ENCODE measurements around the gene TBC1D22A.

TBC1D22A gene

DNA sequence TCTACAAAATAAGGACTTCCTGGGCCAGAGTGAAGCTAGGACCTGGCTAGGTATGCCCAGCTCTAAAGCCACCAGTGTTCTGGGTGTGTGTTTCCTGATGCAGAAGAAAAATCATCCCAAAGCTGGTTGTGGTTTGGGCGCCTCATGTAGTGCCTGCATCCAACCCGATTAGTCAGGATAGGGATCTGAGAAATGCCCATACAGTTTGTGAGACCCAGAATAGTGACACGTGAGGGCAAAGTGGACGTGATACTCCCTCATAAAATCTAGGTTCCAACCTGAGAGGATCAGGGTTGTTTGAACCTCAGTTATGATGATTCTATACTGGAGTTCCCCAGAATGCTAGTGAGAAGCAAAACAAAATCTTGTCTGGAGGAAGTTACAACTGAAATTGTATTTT, 238.4 kb downstream of the TBC1D22A start:
- Histone ChIP-seq H3K27ac (ENCODE audit: low read length) (no peak overlapping the region), H3K9ac (ENCODE audit: low read length in 2 of 2) (no peak overlapping the region), H3K4me3 (ENCODE audit: low read length in 2 of 2) (no peak overlapping the region), H3K9me3 (ENCODE audit: control insufficient read depth in 2 of 2, low read length in 2 of 2) (no peaks in the 10 kb centered on the region), H3K4me1 (ENCODE audit: control insufficient read depth, insufficient read depth, low read length) (no peaks in the 10 kb centered on the region), H3K27me3 (ENCODE audit: control insufficient read depth in 1 of 2, insufficient read depth in 2 of 2, low read length in 2 of 2) (no peaks in the 10 kb centered on the region), H3K36me3 (ENCODE audit: control insufficient read depth in 2 of 2, insufficient read depth in 2 of 2, low read length in 2 of 2) (peaks cover 4 to 9% of the 10 kb centered on the region in 2 donors)

- no peaks in the 10 kb centered on the region for H3K9me3 ChIP-seq (ENCODE audit: control insufficient read depth in 2 of 2, low read length in 2 of 2)
- no peaks in the 10 kb centered on the region for H3K27me3 ChIP-seq (ENCODE audit: control insufficient read depth in 1 of 2, insufficient read depth in 2 of 2, low read length in 2 of 2)
- no peaks in the 10 kb centered on the region for H3K4me1 ChIP-seq (ENCODE audit: control insufficient read depth, insufficient read depth, low read length)
- no peak overlapping the region for H3K9ac ChIP-seq (ENCODE audit: low read length in 2 of 2)
- no peak overlapping the region for H3K4me3 ChIP-seq (ENCODE audit: low read length in 2 of 2)
- peaks cover 6 to 9% of the 10 kb centered on the region in 2 donors for H3K36me3 ChIP-seq (ENCODE audit: control insufficient read depth in 2 of 2, insufficient read depth in 2 of 2, low read length in 2 of 2)
- H3K27ac ChIP-seq (ENCODE audit: low read length) = no peak overlapping the region
These were observed 238.8 kb downstream of the TBC1D22A start for GRCh38 chr22:47001288-47001687.

- no peaks in the 10 kb centered on the region for H3K9me3 ChIP-seq (ENCODE audit: control insufficient read depth in 2 of 2, low read length in 2 of 2)
- H3K36me3 ChIP-seq (ENCODE audit: control insufficient read depth in 2 of 2, insufficient read depth in 2 of 2, low read length in 2 of 2) = peaks cover 6 to 11% of the 10 kb centered on the region in 2 donors
- H3K9ac ChIP-seq (ENCODE audit: low read length in 2 of 2) = no peak overlapping the region
- no peak overlapping the region for H3K27ac ChIP-seq (ENCODE audit: low read length)
- H3K4me3 ChIP-seq (ENCODE audit: low read length in 2 of 2) = no peak overlapping the region
- H3K4me1 ChIP-seq (ENCODE audit: control insufficient read depth, insufficient read depth, low read length) = no peaks in the 10 kb centered on the region
- no peaks in the 10 kb centered on the region for H3K27me3 ChIP-seq (ENCODE audit: control insufficient read depth in 1 of 2, insufficient read depth in 2 of 2, low read length in 2 of 2)
These were observed 240.2 kb downstream of the TBC1D22A start for GRCh38 chr22:47002692-47003091.

GRCh38 chr22:47005506-47006408, 243.3 kb downstream of the TBC1D22A start:
- Histone ChIP-seq H3K27me3 (ENCODE audit: control insufficient read depth in 1 of 2, insufficient read depth in 2 of 2, low read length in 2 of 2) (no peaks in the 10 kb centered on the region), H3K9me3 (ENCODE audit: control insufficient read depth in 2 of 2, low read length in 2 of 2) (no peaks in the 10 kb centered on the region), H3K27ac (ENCODE audit: low read length) (no peak overlapping the region), H3K4me1 (ENCODE audit: control insufficient read depth, insufficient read depth, low read length) (no peaks in the 10 kb centered on the region), H3K36me3 (ENCODE audit: control insufficient read depth in 2 of 2, insufficient read depth in 2 of 2, low read length in 2 of 2) (peaks cover 9 to 16% of the 10 kb centered on the region in 2 donors), H3K9ac (ENCODE audit: low read length in 2 of 2) (no peak overlapping the region), H3K4me3 (ENCODE audit: low read length in 2 of 2) (no peak overlapping the region)

DNA sequence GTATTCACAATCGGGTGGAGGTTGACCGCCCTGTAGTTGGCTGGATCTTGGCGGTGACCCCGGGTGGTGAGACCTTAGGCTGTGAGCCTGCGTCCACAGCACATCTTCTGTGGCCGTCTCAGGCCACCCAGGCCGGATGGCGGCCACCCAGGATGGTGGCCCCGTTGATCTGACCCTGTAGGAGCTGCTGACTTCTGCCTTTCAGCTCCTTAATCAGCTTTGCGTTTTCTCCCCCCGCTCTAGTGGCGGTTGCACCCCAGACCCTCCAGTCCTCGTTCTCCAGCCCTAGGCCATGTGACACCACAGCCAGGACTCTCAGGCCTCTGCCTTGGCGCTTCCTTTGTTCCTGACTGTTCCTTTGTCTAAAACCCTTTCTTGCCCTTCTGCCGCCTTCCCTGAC, 244.0 kb downstream of the TBC1D22A start:
- no peaks in the 10 kb centered on the region for H3K27me3 ChIP-seq (ENCODE audit: control insufficient read depth in 1 of 2, insufficient read depth in 2 of 2, low read length in 2 of 2)
- H3K9me3 ChIP-seq (ENCODE audit: control insufficient read depth in 2 of 2, low read length in 2 of 2) = no peaks in the 10 kb centered on the region
- H3K9ac ChIP-seq (ENCODE audit: low read length in 2 of 2) = no peak overlapping the region
- H3K4me3 ChIP-seq (ENCODE audit: low read length in 2 of 2) = no peak overlapping the region
- H3K36me3 ChIP-seq (ENCODE audit: control insufficient read depth in 2 of 2, insufficient read depth in 2 of 2, low read length in 2 of 2) = peaks cover 9 to 16% of the 10 kb centered on the region in 2 donors
- H3K4me1 ChIP-seq (ENCODE audit: control insufficient read depth, insufficient read depth, low read length) = no peaks in the 10 kb centered on the region
- H3K27ac ChIP-seq (ENCODE audit: low read length) = no peak overlapping the region

- Histone ChIP-seq H3K4me1 (ENCODE audit: control insufficient read depth, insufficient read depth, low read length) (no peaks in the 10 kb centered on the region), H3K27me3 (ENCODE audit: control insufficient read depth in 1 of 2, insufficient read depth in 2 of 2, low read length in 2 of 2) (no peaks in the 10 kb centered on the region), H3K4me3 (ENCODE audit: low read length in 2 of 2) (no peak overlapping the region), H3K27ac (ENCODE audit: low read length) (no peak overlapping the region), H3K9ac (ENCODE audit: low read length in 2 of 2) (no peak overlapping the region), H3K36me3 (ENCODE audit: control insufficient read depth in 2 of 2, insufficient read depth in 2 of 2, low read length in 2 of 2) (peaks cover 9 to 16% of the 10 kb centered on the region in 2 donors), H3K9me3 (ENCODE audit: control insufficient read depth in 2 of 2, low read length in 2 of 2) (no peaks in the 10 kb centered on the region)
These were observed 244.4 kb downstream of the TBC1D22A start for GRCh38 chr22:47006869-47007268.

- Histone ChIP-seq H3K4me3 (ENCODE audit: low read length in 2 of 2) (no peak overlapping the region), H3K27ac (ENCODE audit: low read length) (no peak overlapping the region), H3K27me3 (ENCODE audit: control insufficient read depth in 1 of 2, insufficient read depth in 2 of 2, low read length in 2 of 2) (no peaks in the 10 kb centered on the region), H3K9me3 (ENCODE audit: control insufficient read depth in 2 of 2, low read length in 2 of 2) (no peaks in the 10 kb centered on the region), H3K4me1 (ENCODE audit: control insufficient read depth, insufficient read depth, low read length) (no peaks in the 10 kb centered on the region), H3K9ac (ENCODE audit: low read length in 2 of 2) (no peak overlapping the region), H3K36me3 (ENCODE audit: control insufficient read depth in 2 of 2, insufficient read depth in 2 of 2, low read length in 2 of 2) (peaks cover 9 to 16% of the 10 kb centered on the region in 2 donors)
These were observed 245.0 kb downstream of the TBC1D22A start for GRCh38 chr22:47007496-47007895.

- H3K36me3 ChIP-seq (ENCODE audit: control insufficient read depth in 2 of 2, insufficient read depth in 2 of 2, low read length in 2 of 2) = peaks cover 9 to 16% of the 10 kb centered on the region in 2 donors
These were observed 245.9 kb downstream of the TBC1D22A start for GRCh38 chr22:47008208-47008885.

GRCh38 chr22:47009304-47010101, 247.1 kb downstream of the TBC1D22A start:
- no peak overlapping the region for H3K27ac ChIP-seq (ENCODE audit: low read length)
- H3K9me3 ChIP-seq (ENCODE audit: control insufficient read depth in 2 of 2, low read length in 2 of 2) = no peaks in the 10 kb centered on the region
- no peaks in the 10 kb centered on the region for H3K4me1 ChIP-seq (ENCODE audit: control insufficient read depth, insufficient read depth, low read length)
- peaks cover 9 to 15% of the 10 kb centered on the region in 2 donors for H3K36me3 ChIP-seq (ENCODE audit: control insufficient read depth in 2 of 2, insufficient read depth in 2 of 2, low read length in 2 of 2)
- no peak overlapping the region for H3K4me3 ChIP-seq (ENCODE audit: low read length in 2 of 2)
- H3K9ac ChIP-seq (ENCODE audit: low read length in 2 of 2) = no peak overlapping the region
- H3K27me3 ChIP-seq (ENCODE audit: control insufficient read depth in 1 of 2, insufficient read depth in 2 of 2, low read length in 2 of 2) = no peaks in the 10 kb centered on the region

More at GRCh38 chr22:47008208-47008885, 245.9 kb downstream of the TBC1D22A start:
- H3K4me1 ChIP-seq (ENCODE audit: control insufficient read depth, insufficient read depth, low read length) = no peaks in the 10 kb centered on the region
- no peak overlapping the region for H3K4me3 ChIP-seq (ENCODE audit: low read length in 2 of 2)
- H3K9ac ChIP-seq (ENCODE audit: low read length in 2 of 2) = no peak overlapping the region
- H3K27ac ChIP-seq (ENCODE audit: low read length) = no peak overlapping the region
- H3K27me3 ChIP-seq (ENCODE audit: control insufficient read depth in 1 of 2, insufficient read depth in 2 of 2, low read length in 2 of 2) = no peaks in the 10 kb centered on the region
- H3K9me3 ChIP-seq (ENCODE audit: control insufficient read depth in 2 of 2, low read length in 2 of 2) = no peaks in the 10 kb centered on the region

GRCh38 chr22:47010211-47010610, 247.8 kb downstream of the TBC1D22A start:
- Histone ChIP-seq H3K27me3 (ENCODE audit: control insufficient read depth in 1 of 2, insufficient read depth in 2 of 2, low read length in 2 of 2) (no peaks in the 10 kb centered on the region), H3K36me3 (ENCODE audit: control insufficient read depth in 2 of 2, insufficient read depth in 2 of 2, low read length in 2 of 2) (peaks cover 6 to 13% of the 10 kb centered on the region in 2 donors), H3K9ac (ENCODE audit: low read length in 2 of 2) (no peak overlapping the region), H3K4me1 (ENCODE audit: control insufficient read depth, insufficient read depth, low read length) (no peaks in the 10 kb centered on the region), H3K27ac (ENCODE audit: low read length) (no peak overlapping the region), H3K4me3 (ENCODE audit: low read length in 2 of 2) (no peak overlapping the region), H3K9me3 (ENCODE audit: control insufficient read depth in 2 of 2, low read length in 2 of 2) (no peaks in the 10 kb centered on the region)
